Measurements from ENCODE around the gene IRF1. TPM values are rescaled to one million over a fixed set of nuclear protein-coding genes. Genes with fewer than 3 reads are reported as not detected.
A peak's percentile ranks its signal among the peaks of the same experiment; 100 is the strongest.

IRF1 gene
- total and polyA plus RNA-seq, 7 donors: 15.3 to 169 (median 37.2) TPM

GRCh38 chr5:132449060-132449459, 41.5 kb downstream of the IRF1 start:
- Histone ChIP-seq H3K27ac (no peak overlapping the region), H3K27me3 (no peaks in the 10 kb centered on the region), H3K4me3 (no peak overlapping the region), H3K36me3 (peaks cover 0 to 6% (median 0%) of the 10 kb centered on the region in 4 donors), H3K9me3 (no peaks in the 10 kb centered on the region), H3K4me1 (peaks cover 0 to 44% (median 30%) of the 10 kb centered on the region in 4 donors)
- TF ChIP-seq POLR2AphosphoS5 (IDR thresholded peaks at IDR 0.05) (no peak), EP300 (IDR thresholded peaks at IDR 0.05) (no peak), POLR2A (IDR thresholded peaks at IDR 0.05) (no peak)
- TF ChIP-seq, protein P1, sequence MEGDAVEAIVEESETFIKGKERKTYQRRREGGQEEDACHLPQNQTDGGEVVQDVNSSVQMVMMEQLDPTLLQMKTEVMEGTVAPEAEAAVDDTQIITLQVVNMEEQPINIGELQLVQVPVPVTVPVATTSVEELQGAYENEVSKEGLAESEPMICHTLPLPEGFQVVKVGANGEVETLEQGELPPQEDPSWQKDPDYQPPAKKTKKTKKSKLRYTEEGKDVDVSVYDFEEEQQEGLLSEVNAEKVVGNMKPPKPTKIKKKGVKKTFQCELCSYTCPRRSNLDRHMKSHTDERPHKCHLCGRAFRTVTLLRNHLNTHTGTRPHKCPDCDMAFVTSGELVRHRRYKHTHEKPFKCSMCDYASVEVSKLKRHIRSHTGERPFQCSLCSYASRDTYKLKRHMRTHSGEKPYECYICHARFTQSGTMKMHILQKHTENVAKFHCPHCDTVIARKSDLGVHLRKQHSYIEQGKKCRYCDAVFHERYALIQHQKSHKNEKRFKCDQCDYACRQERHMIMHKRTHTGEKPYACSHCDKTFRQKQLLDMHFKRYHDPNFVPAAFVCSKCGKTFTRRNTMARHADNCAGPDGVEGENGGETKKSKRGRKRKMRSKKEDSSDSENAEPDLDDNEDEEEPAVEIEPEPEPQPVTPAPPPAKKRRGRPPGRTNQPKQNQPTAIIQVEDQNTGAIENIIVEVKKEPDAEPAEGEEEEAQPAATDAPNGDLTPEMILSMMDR (IDR thresholded peaks at IDR 0.05): no peak
- WGBS, 2 donors: 100% methylated on average over 1 of the region's 1 CpG
- DNase-seq: no peak
- intact Hi-C loops (cut with DNase I): no loop called here

GRCh38 chr5:132447196-132447595, 43.4 kb downstream of the IRF1 start:
- no peak overlapping the region for H3K4me3 ChIP-seq
- H3K9me3 ChIP-seq: no peaks in the 10 kb centered on the region
- intact Hi-C loops (cut with DNase I): no loop called here
- no peak for TF ChIP-seq POLR2AphosphoS5 (IDR thresholded peaks at IDR 0.05)
- no peak for TF ChIP-seq POLR2A (IDR thresholded peaks at IDR 0.05)
- no peak for TF ChIP-seq EP300 (IDR thresholded peaks at IDR 0.05)
- TF ChIP-seq, protein P1 (IDR thresholded peaks at IDR 0.05): no peak
- peaks cover 0 to 6% (median 0%) of the 10 kb centered on the region in 4 donors for H3K36me3 ChIP-seq
- H3K4me1 ChIP-seq: peaks cover 0 to 45% (median 37%) of the 10 kb centered on the region in 4 donors
- peak overlapping the region; percentile 61 to 71 (median 66) for H3K27ac ChIP-seq
- 22 to 42% methylated on average over 2 of the region's 2 CpGs for WGBS, 2 donors
- DNase-seq: no peak
- H3K27me3 ChIP-seq: no peaks in the 10 kb centered on the region

DNA sequence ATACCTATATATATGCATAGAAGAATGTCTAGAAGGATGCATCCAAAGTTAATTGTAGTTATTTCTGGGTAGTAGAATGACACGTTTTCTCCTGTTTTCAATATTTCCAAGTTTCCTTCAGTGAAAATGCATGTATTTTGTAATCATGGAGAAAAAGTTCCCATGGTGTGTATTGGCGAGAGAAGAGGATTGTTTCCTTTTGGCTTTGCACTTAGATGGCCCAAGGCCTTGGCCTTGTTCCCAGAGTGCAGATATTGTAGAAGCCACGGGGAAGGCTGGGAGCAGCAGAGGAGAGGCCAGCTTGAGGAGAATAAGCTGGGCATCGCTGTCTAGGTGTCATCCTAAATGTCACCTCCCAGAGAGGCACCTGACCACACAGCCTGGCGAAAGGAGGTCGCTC, 44.0 kb downstream of the IRF1 start:
- DNase-seq: peak; percentile 93
- Histone ChIP-seq H3K4me1 (peaks cover 0 to 50% (median 43%) of the 10 kb centered on the region in 4 donors), H3K27ac (peak overlapping the region; percentile 61 to 71 (median 66)), H3K9me3 (no peaks in the 10 kb centered on the region), H3K27me3 (no peaks in the 10 kb centered on the region), H3K36me3 (peaks cover 0 to 6% (median 0%) of the 10 kb centered on the region in 4 donors), H3K4me3 (no peak overlapping the region)
- WGBS, 2 donors: 49 to 61% methylated on average over 6 of the region's 6 CpGs
- TF ChIP-seq POLR2AphosphoS5 (IDR thresholded peaks at IDR 0.05) (peak in 3 of 4 donors; percentile 61 to 70 (median 65)), EP300 (IDR thresholded peaks at IDR 0.05) (no peak)
- TF ChIP-seq, protein P1 (IDR thresholded peaks at IDR 0.05): no peak
- intact Hi-C loops (cut with DNase I): no loop called here

DNA sequence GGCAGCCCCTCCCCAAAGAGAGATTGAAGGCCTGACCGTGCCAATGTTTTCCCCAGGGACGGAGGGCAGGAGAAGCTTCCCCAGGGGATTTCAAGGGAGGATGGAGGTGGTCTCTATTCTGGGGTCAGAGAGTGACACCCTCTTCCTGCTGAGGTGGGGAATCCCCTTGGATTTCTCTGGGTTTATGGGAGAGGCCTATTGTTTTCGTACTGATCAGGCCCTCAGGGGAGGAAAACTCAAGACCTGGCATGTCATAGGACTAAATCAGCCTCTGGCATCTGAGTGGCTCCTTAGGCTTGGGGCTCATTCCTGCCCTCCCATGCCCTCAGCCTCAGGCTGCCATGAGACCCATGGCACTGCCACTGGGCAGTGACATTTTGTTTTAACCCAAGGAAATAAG, 44.6 kb downstream of the IRF1 start:
- intact Hi-C loops (cut with DNase I): no loop called here
- Histone ChIP-seq H3K9me3 (no peaks in the 10 kb centered on the region), H3K27me3 (no peaks in the 10 kb centered on the region), H3K4me1 (peaks cover 0 to 56% (median 47%) of the 10 kb centered on the region in 4 donors), H3K27ac (peak overlapping the region; percentile 61 to 71 (median 66)), H3K4me3 (no peak overlapping the region), H3K36me3 (peaks cover 0 to 6% (median 0%) of the 10 kb centered on the region in 4 donors)
- DNase-seq: no peak
- no peak for TF ChIP-seq EP300 (IDR thresholded peaks at IDR 0.05)
- no peak for TF ChIP-seq POLR2AphosphoS5 (IDR thresholded peaks at IDR 0.05)
- TF ChIP-seq, protein P1 (IDR thresholded peaks at IDR 0.05): no peak
- TF ChIP-seq POLR2A (IDR thresholded peaks at IDR 0.05): no peak
- 51 to 53% methylated on average over 3 of the region's 3 CpGs for WGBS, 2 donors

GRCh38 chr5:132445640-132445923, 45.0 kb downstream of the IRF1 start:
- intact Hi-C loops (cut with DNase I): no loop called here
- no peak for DNase-seq
- no peaks in the 10 kb centered on the region for H3K27me3 ChIP-seq
- TF ChIP-seq, protein P1 (IDR thresholded peaks at IDR 0.05): no peak
- TF ChIP-seq POLR2AphosphoS5 (IDR thresholded peaks at IDR 0.05) (no peak), EP300 (IDR thresholded peaks at IDR 0.05) (no peak), POLR2A (IDR thresholded peaks at IDR 0.05) (no peak)
- H3K4me3 ChIP-seq: no peak overlapping the region
- peaks cover 0 to 6% (median 0%) of the 10 kb centered on the region in 4 donors for H3K36me3 ChIP-seq
- 91 to 95% methylated on average over 4 of the region's 4 CpGs for WGBS, 2 donors
- peak overlapping the region; percentile 61 to 71 (median 66) for H3K27ac ChIP-seq
- H3K9me3 ChIP-seq: no peaks in the 10 kb centered on the region
- peaks cover 0 to 60% (median 50%) of the 10 kb centered on the region in 4 donors for H3K4me1 ChIP-seq
